Astrocyte (in vitro differentiated cells and primary cell): Measurements from ENCODE around the gene RGS19. TPM values are rescaled to one million over a fixed set of nuclear protein-coding genes. Genes with fewer than 3 reads are reported as not detected.

ENCODE experiments used
- DNase-seq: peaks from one replicate; pipeline ENCODE4 v3.0.0-alpha.2; 2010; ENCODE audit warnings: low read depth
- FAIRE-seq: peaks from 2 replicates; lab custom pipeline; 2011; peaks lifted over from hg19 to GRCh38; lab: Jason Lieb, UNC
- H2AFZ ChIP-seq: 2 replicates; pipeline ENCODE4 v1.6.0; 2012; ENCODE audit warnings: low read depth, low read length, inconsistent platforms
- H3K27ac ChIP-seq: 2 replicates; pipeline ENCODE4 v1.5.1; 2011; ENCODE audit warnings: low read depth, low read length, inconsistent platforms
- H3K27me3 ChIP-seq: 2 replicates; pipeline ENCODE4 v1.6.0; 2011; ENCODE audit warnings: low read length, inconsistent platforms; ENCODE audit not compliant: insufficient read depth
- H3K36me3 ChIP-seq: 2 replicates; pipeline ENCODE4 v1.5.1; 2011; ENCODE audit warnings: low read length, inconsistent platforms; ENCODE audit not compliant: insufficient read depth
- H3K4me1 ChIP-seq: 2 replicates; pipeline ENCODE4 v1.5.1; 2011; ENCODE audit warnings: low read length, inconsistent platforms; ENCODE audit not compliant: insufficient read depth
- H3K4me2 ChIP-seq: 2 replicates; pipeline ENCODE4 v1.6.0; 2012; ENCODE audit warnings: low read length, inconsistent platforms
- H3K4me3 ChIP-seq: 2 replicates; pipeline ENCODE4 v1.5.1; 2011; ENCODE audit warnings: low read depth, mild to moderate bottlenecking, low read length, inconsistent platforms; ENCODE audit not compliant: insufficient read depth
- H3K79me2 ChIP-seq: 2 replicates; pipeline ENCODE4 v1.6.0; 2012; ENCODE audit warnings: mild to moderate bottlenecking, low read length, inconsistent platforms; ENCODE audit not compliant: insufficient read depth
- H3K9ac ChIP-seq: 2 replicates; pipeline ENCODE4 v1.6.0; 2012; ENCODE audit warnings: mild to moderate bottlenecking, low read length, inconsistent platforms
- H3K9me3 ChIP-seq: 2 replicates; pipeline ENCODE4 v1.5.1; 2012; ENCODE audit warnings: low read depth, mild to moderate bottlenecking, low read length, inconsistent platforms; ENCODE audit not compliant: insufficient read depth
- H4K20me1 ChIP-seq: 2 replicates; pipeline ENCODE4 v1.6.0; 2012; ENCODE audit warnings: low read length, inconsistent platforms; ENCODE audit not compliant: insufficient read depth
- H3K27ac Mint-ChIP-seq: one replicate; pipeline ENCODE4 v1.8.0; 2021; ENCODE audit warnings: mild to moderate bottlenecking, mixed read lengths; ENCODE audit not compliant: unreplicated experiment
- H3K27me3 Mint-ChIP-seq: one replicate; pipeline ENCODE4 v1.8.0; 2021; ENCODE audit warnings: low read depth, mixed read lengths; ENCODE audit not compliant: unreplicated experiment
- H3K36me3 Mint-ChIP-seq: one replicate; pipeline ENCODE4 v1.8.0; 2021; ENCODE audit warnings: low read depth, mixed read lengths; ENCODE audit not compliant: unreplicated experiment
- H3K4me1 Mint-ChIP-seq: one replicate; pipeline ENCODE4 v1.8.0; 2021; ENCODE audit warnings: low read depth, mixed read lengths; ENCODE audit not compliant: unreplicated experiment
- H3K4me3 Mint-ChIP-seq: one replicate; pipeline ENCODE4 v1.8.0; 2021; ENCODE audit warnings: mild to moderate bottlenecking, moderate library complexity, mixed read lengths; ENCODE audit not compliant: unreplicated experiment
- H3K9me3 Mint-ChIP-seq: one replicate; pipeline ENCODE4 v1.8.0; 2021; ENCODE audit warnings: mild to moderate bottlenecking, mixed read lengths; ENCODE audit not compliant: unreplicated experiment
- CTCF ChIP-seq: IDR thresholded peaks from 2 replicates; pipeline ENCODE4 v1.5.1; 2011; ENCODE audit warnings: low read depth, mild to moderate bottlenecking, inconsistent platforms, low read length, moderate library complexity; ENCODE audit not compliant: insufficient read depth
- EZH2 ChIP-seq: IDR thresholded peaks from 2 replicates; pipeline ENCODE4 v1.6.1; 2012; ENCODE audit warnings: mild to moderate bottlenecking, low read length, inconsistent platforms; ENCODE audit not compliant: insufficient read depth
- total RNA-seq: library from RNA; stranded (reverse); gene quantifications from 2 replicates; pipeline ENCODE4 v1.2.1, GENCODE V29; 2021

The RGS19 gene
- total RNA-seq, 1 donor from 2014 or later: 18.3 TPM

- H3K9me3 ChIP-seq: no peaks in the 10 kb centered on the region
- peaks cover 32% of the 10 kb centered on the region for H4K20me1 ChIP-seq
- no peak overlapping the region for H3K9ac ChIP-seq
- no peaks in the 10 kb centered on the region for H3K27me3 ChIP-seq
- no peak overlapping the region for H2AFZ ChIP-seq
- no peak overlapping the region for H3K4me2 ChIP-seq
- DNase-seq (no peak), FAIRE-seq (no peak)
- H3K27ac ChIP-seq: no peak overlapping the region
- H3K4me1 ChIP-seq: no peaks in the 10 kb centered on the region
- H3K79me2 ChIP-seq: no peaks in the 10 kb centered on the region
- TF ChIP-seq CTCF (no peak), EZH2 (no peak)
- Mint-ChIP-seq H3K9me3 (peaks cover 2% of the 10 kb centered on the region), H3K27ac (no peak overlapping the region), H3K4me1 (peaks cover 6% of the 10 kb centered on the region), H3K27me3 (no peaks in the 10 kb centered on the region), H3K36me3 (peaks cover 33% of the 10 kb centered on the region), H3K4me3 (no peak overlapping the region)
- no peak overlapping the region for H3K4me3 ChIP-seq
- H3K36me3 ChIP-seq: peaks cover 5% of the 10 kb centered on the region
These were observed 48.8 kb downstream of the RGS19 start for GRCh38 chr20:64030371-64031134.

GRCh38 chr20:64029293-64030117 lies 49.8 kb downstream of the RGS19 start:
- Histone ChIP-seq H4K20me1 (peaks cover 26% of the 10 kb centered on the region), H3K36me3 (peaks cover 7% of the 10 kb centered on the region), H2AFZ (no peak overlapping the region), H3K9ac (no peak overlapping the region), H3K79me2 (no peaks in the 10 kb centered on the region), H3K9me3 (no peaks in the 10 kb centered on the region), H3K27ac (no peak overlapping the region), H3K4me2 (no peak overlapping the region), H3K27me3 (no peaks in the 10 kb centered on the region), H3K4me1 (no peaks in the 10 kb centered on the region), H3K4me3 (no peak overlapping the region)
- Mint-ChIP-seq H3K4me3 (no peak overlapping the region), H3K27me3 (no peaks in the 10 kb centered on the region), H3K9me3 (no peaks in the 10 kb centered on the region), H3K4me1 (no peaks in the 10 kb centered on the region), H3K36me3 (peaks cover 36% of the 10 kb centered on the region), H3K27ac (no peak overlapping the region)
- TF ChIP-seq CTCF (no peak), EZH2 (no peak)
- FAIRE-seq (no peak), DNase-seq (no peak)
